ENCODE data around the gene LYL1. TPM values are rescaled to one million over a fixed set of nuclear protein-coding genes. Genes with fewer than 3 reads are reported as not detected.
A peak's percentile ranks its signal among the peaks of the same experiment; 100 is the strongest.

The LYL1 gene
- total RNA-seq, 1 donor from 2014 or later, result 1.4 TPM

- no peak for ATAC-seq
Observed at GRCh38 chr19:13073263-13073662, 29.4 kb downstream of the LYL1 start.

DNA sequence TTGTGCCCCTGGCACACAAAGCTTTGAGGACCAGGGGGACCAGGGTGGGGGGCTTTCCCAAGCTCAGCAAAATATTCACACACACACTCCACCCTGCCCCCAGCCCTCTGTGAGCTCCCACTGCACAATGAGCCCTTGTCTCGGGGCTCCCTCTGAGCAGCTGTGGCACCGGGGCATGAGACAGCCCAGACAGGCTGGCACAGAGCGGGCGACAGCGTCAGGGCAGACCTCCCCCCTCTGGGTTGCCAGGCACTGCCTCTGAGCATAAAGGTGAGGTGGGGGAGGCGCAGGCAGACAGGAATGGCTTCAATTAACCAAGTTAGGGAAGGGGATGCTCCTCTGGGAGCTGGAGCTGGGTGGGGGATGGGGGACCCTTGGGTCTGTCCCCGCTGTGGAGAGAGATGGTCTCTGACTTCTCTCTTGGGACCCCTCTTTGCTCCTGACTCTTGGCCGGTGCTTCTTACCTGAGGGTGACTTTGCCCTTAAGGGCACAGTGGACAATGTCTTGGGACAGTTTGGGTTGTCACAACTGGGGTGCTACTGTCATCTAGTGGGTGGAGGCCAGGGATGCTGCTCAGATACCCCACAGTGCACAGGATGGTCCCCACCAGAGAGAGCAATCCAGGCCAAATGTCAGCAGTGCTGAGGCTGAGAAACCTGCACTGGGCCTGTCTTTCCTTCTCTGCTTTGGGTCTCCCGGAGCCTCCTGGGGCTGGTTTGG lies 30.3 kb downstream of the LYL1 start:
- no peak for ATAC-seq

DNA sequence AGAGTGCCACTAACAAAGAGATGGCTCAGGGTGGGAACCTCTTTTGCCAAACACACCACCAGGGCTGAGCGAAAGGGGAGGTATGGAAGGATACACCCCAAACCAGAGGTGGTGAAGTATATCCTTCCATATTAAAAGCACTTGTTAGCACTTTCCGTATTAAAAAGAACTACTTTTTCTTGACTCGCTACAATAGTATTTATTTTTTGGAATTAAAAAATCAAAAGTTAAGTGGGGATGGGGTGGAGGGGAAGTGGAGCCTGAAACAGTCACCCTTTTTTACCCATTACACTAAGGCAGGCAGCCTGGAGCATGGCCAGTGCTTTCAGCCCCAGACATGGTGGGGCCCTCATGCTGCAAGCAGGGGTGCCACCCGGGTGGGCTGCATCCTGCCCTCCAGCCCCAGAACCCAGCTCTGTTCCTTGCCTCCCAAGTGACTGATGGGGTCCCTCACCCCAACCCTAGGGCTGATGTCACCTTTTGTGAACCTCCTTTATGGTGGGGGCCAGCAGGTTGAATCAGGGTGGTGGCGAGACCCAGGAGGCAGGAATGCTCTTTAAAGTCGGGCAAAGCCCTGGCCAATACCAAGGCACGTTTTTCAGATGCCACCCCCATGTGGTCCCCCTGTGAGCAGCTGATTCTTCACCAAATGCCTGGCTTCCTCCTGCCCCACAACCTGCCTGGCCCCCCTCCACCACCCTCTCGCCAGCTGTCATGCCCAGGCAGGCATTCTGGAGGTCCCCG lies 31.0 kb downstream of the LYL1 start:
- ATAC-seq, result no peak

GRCh38 chr19:13070425-13071140 lies 32.1 kb downstream of the LYL1 start:
- no peak for ATAC-seq

DNA sequence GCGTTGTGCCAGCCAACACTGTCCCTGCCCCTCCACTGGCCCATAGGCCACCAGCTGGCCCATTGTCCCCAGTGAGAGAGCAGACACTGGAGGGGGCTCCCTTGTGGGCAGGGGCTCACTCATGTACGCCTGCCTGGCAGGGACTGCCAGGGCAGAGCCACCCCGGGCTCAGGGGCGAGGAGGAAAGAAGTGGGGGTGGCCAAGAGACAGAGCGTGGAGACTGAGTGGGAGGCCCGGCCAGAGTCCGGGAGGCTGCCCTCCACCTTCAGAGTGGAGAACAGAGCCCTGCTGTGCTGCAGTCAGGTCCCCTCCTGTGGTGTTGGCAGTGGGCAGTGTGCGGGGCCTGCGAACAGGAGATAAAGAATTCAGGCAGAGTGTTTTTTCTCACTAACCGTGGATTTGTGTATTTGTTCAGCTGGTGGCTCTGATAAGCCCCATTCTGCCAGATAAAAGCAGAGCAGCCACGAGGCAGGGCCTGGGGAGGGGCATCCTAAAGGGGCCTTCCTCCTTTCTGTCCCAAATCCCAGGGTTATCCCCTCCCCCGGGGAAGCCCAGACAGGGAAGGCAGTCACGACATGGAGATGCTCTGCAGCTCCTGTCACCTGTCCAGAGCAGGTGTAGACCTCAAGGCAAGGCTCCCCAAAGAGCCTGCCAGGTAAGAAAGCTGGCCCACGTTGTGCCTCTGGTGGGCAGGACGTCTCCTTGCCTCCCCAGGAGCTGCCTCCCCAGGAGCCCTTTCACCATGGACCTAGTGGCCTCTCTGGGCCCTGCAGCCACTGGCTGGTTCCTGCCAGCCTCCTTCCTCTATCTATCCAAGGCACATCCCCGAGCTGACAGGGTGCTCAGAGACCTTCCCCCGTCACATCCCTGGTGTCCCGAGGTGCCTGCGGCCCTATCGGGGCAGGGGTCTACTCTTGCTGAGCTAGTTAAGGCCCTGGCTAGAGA lies 33.0 kb downstream of the LYL1 start:
- no peak for ATAC-seq

- no peak for ATAC-seq
Observed at GRCh38 chr19:13068085-13068846, 34.4 kb downstream of the LYL1 start.

- ATAC-seq, result no peak
Observed at GRCh38 chr19:13066933-13067807, 35.5 kb downstream of the LYL1 start.

DNA sequence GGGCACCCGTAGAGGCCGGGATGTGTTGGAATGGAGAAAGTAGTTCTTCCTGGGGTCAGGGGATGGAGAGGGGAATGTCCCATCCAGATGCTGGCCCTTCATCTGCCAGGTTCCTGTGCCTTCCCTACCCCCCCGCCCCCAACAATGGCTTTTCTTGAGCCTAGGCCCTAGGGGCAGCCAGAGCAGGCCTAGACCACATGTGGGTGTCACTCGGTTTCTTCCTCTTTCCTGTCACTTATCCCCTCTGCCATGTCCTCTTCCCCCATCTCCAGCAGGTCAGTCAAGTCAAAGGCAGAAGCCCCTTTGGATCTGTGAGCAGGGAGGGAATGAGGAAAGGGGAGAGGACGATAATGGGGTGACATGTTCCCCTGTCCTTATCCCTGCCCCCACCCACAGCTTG lies 36.4 kb downstream of the LYL1 start:
- ATAC-seq, result no peak

GRCh38 chr19:13064092-13064489 lies 38.6 kb downstream of the LYL1 start:
- ATAC-seq, result no peak

GRCh38 chr19:13063461-13064091 lies 39.1 kb downstream of the LYL1 start:
- ATAC-seq, result no peak

DNA sequence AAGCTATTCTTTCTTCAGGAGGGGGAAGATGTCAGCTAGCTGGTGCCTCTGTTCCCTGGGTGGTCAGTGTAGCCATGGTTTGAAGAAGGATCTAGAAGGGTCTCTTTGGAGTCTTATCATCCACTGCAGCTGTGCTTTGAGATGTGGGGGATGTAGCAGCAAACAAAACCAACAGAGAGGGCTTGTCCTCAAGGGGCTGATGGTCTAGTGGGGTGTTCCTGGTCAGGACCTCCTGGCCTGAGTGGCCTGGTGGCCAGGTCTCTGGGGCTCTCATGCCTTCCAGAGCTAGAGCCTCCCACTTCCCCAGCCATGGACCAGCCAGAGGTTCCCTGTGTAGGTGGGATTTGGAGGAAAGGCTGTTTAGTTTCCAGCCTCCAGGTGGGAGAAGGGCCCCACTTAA lies 40.3 kb downstream of the LYL1 start:
- no peak for ATAC-seq

- peak; percentile 84 for ATAC-seq
Observed at GRCh38 chr19:13060964-13061927, 41.4 kb downstream of the LYL1 start.

DNA sequence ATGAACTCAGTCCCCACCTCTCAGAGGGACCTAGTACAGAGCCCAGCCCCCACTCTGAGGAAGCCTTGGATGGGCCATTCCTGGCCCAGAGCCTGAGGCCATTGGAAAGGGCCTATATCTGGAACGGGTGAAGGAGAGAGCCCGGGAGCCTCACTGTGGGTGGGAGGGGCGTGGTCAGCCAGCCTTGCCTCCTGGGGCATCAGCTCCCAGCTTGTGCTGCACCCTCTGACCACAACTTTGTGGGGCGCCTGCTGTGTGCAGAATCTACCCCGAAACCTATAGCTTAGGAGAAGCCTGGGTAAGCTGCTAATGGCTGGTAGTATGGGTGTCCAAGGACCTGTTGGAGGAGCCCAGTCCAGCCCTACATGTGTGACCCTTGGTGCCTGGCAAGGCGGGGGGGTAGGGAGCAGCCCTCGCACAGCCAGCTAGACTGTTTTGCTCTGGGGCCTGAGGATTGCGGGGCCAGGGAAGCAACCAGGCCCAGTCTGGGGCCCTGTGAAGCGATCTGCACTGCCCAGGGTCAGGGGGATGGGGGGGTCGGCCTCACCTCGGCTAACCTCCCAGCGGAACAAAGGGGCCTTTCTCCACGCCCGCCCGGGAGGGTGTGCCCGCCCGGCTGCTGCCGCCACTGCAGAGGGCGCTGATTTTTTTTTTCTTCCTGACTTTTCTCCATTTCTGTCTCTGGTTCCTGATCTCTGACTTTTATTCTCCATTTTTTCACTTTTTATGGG lies 42.3 kb downstream of the LYL1 start:
- ATAC-seq, result peak; percentile 15

GRCh38 chr19:13058951-13059660 lies 43.6 kb downstream of the LYL1 start:
- ATAC-seq, result no peak

- no peak for ATAC-seq
Observed at GRCh38 chr19:13057744-13058143, 44.9 kb downstream of the LYL1 start.

DNA sequence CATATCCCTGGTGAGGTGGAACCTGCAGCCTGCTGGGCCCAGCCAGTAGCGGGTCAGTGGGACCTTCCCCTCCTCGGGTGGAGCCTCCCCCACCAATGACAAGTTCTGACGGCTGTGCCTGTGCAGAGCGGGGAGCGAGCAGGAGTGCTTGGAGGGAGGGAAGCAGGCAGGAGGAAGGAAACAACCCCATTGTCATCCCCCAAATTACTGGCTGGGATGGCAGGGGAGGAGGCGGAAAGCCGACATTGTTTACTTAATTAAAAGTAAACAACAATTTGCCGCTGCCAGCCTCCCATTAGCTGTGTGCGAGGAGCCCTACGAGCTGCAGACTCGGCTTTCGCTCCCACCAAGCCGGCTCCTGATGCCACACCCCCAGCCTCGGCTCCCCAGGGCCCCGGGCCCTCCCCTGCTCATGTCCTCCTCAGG lies 45.5 kb downstream of the LYL1 start:
- no peak for ATAC-seq

GRCh38 chr19:13056052-13056660 lies 46.5 kb downstream of the LYL1 start:
- ATAC-seq, result peak; percentile 58

Data from esophagus mucosa (tissue), 1 donor.